ENCODE measurements around the gene MYO16. TPM values are rescaled to one million over a fixed set of nuclear protein-coding genes. Genes with fewer than 3 reads are reported as not detected.

MYO16 gene
- total and polyA plus RNA-seq, 2 of the 4 experiments (the other 2 are of a cell fraction): under 0.01 to 0.03 TPM

- Histone ChIP-seq H2BK5ac (ENCODE audit: low read depth, low read length, poor library complexity, severe bottlenecking) (no peak overlapping the region), H2BK120ac (ENCODE audit: low read depth, low read length) (no peak overlapping the region), H3K4me3 (ENCODE audit: insufficient read depth, low read depth, low read length) (no peak overlapping the region), H3K36me3 (ENCODE audit: control insufficient read depth, insufficient read depth, low read length) (no peaks in the 10 kb centered on the region), H2BK20ac (ENCODE audit: low read depth, low read length) (no peak overlapping the region), H3K56ac (ENCODE audit: extremely low read depth, insufficient read depth, low read length) (no peak overlapping the region), H3K18ac (ENCODE audit: low read depth, low read length) (no peak overlapping the region), H3K27me3 (ENCODE audit: control insufficient read depth, insufficient read depth, low read length) (no peaks in the 10 kb centered on the region), H3K9ac (ENCODE audit: low read depth, low read length) (no peak overlapping the region), H3K9me3 (ENCODE audit: control insufficient read depth, insufficient read depth, low read length) (peaks cover 8% of the 10 kb centered on the region), H2AK5ac (ENCODE audit: low read depth, low read length) (no peak overlapping the region), H4K8ac (ENCODE audit: low read depth in 2 of 2, low read length in 2 of 2) (no peak overlapping the region), H2AFZ (replicated peaks; ENCODE audit: low read length, poor library complexity) (no peak overlapping the region), H4K91ac (ENCODE audit: insufficient read depth, low read depth, low read length) (no peak overlapping the region), H4K20me1 (ENCODE audit: insufficient read depth, low read length) (no peaks in the 10 kb centered on the region), H3K27ac (ENCODE audit: insufficient read depth, low read length) (no peak overlapping the region), H3K4me1 (ENCODE audit: control insufficient read depth, insufficient read depth, low read length) (no peaks in the 10 kb centered on the region), H4K5ac (ENCODE audit: low read depth, low read length) (no peak overlapping the region), H2BK15ac (ENCODE audit: low read depth, low read length) (no peak overlapping the region), H3K14ac (replicated peaks; ENCODE audit: low read depth, low read length) (no peak overlapping the region), H3K4ac (ENCODE audit: low read depth, low read length) (no peak overlapping the region), H3K9me1 (ENCODE audit: insufficient read depth, low read length) (no peaks in the 10 kb centered on the region), H2AK9ac (replicated peaks; ENCODE audit: low read depth, low read length, poor library complexity) (no peak overlapping the region), H3K4me2 (ENCODE audit: low read depth, low read length) (no peak overlapping the region), H3K23ac (ENCODE audit: low read depth, low read length) (no peak overlapping the region), H3K79me1 (ENCODE audit: low read depth in 1 of 2, low read length in 2 of 2) (no peaks in the 10 kb centered on the region)
- no TSS peak for BruUV-seq (replicated peaks)
- intact Hi-C loops (cut with micrococcal nuclease): no loop called here
- in situ Hi-C loops (cut with MboI; ENCODE audit: low sequenced_read_pairs): no loop called here
- ChIA-PET CTCF (no interaction called here), POLR2A (ENCODE audit: unreplicated experiment) (no interaction called here)
- no CpG with 5 or more reads among the region's 5 CpGs for WGBS, 2 experiments (ENCODE audit: extremely low coverage in 2 of 2, insufficient read length in 1 of 2)
- no peak for TF ChIP-seq CEBPB (IDR thresholded peaks at IDR 0.05; ENCODE audit: low read depth, low read length)
- no peak for DNase-seq
- dilution Hi-C loops (cut with HindIII; ENCODE audit: low sequenced_read_pairs, unreplicated experiment): no loop called here
- ATAC-seq (ENCODE audit: low read depth): no peak
Measured at GRCh38 chr13:108645376-108645775, 16.0 kb downstream of the MYO16 start.
